ENCODE measurements around the gene EPS8L3.

EPS8L3 gene

DNA sequence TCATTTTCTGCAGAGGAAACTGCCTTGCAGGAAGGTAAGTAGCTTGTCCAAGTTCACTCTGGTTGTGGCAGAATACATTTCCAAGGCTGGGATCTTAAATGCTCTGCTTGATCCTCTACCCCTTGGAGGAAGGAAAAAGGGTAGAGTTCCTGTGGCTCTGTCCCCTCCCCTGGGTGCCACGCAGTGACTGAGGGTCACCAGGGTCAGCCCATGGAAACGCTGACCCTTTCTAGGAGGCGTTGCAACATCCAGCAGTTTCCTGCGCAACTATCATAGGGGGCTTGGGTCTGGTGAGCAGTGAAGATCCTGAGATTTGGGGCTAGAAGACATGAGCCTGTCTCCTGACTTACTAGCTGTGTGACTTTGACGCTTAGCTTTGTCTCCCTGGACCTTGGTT lies 29.4 kb upstream of the EPS8L3 start:
- DNase-seq, result no peak

DNA sequence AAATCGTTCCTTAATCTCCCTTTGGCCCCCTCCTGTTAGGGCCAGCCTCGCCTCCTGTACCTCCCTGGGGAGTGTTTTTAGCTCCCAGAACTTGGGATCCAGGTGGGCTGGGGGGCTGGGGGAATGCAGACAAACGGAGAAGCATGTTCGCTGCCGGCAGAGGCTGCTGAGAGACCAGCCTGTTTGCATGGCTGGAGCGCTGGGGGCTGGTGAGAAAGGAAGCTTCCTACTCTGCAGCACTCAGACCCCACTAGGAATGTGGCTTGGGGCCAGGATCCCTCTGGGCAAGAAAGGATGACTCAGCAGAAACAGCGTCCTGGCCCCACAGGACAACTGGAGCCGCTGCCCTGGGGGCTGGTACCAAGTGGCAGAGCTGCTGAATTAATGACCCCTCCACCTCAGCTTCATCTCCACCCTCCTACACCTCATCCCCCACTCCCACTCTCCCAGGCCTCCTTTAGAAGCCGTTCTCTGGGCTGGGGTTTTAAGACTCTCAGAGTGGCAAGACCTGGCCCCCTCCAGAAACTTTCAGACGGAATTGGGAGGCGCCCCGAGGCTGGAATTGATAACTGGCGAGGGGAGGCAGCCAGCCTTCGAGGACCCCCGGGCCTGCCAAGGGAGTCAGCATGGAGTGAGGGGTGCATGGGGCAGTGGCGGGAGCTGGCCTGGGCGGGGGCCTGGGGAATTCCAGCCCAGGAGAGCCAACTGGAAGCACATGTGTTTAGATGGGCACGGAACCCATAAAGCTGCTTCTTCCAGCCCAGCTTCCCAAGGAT lies 28.5 kb upstream of the EPS8L3 start:
- no peak for DNase-seq

DNA sequence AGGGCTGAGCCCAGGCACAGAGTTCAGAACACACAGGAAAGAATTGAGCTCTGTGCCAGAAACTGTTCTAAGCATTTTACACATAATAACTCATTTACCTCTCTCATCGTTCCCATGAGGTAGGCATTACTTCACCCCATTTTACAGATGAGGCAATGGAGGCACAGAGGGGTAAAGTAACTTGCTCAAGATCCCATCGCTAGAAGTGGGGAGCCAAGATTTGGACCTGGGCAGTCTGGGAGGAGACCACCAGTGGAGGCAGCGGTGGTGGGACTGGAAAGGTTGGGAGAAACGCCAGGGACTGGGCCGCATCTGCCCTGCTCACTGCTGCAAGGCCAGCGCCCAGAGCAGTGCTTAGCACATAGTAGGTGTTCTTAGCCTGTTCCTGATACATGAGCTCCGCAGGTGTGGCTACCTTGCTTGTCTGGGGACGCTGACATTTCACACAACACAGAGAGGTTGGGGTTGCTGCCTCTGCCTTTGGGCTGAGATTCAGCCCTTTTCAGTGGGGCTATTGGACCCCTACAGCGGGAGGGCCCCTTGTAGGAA lies 27.8 kb upstream of the EPS8L3 start:
- DNase-seq, result no peak

DNA sequence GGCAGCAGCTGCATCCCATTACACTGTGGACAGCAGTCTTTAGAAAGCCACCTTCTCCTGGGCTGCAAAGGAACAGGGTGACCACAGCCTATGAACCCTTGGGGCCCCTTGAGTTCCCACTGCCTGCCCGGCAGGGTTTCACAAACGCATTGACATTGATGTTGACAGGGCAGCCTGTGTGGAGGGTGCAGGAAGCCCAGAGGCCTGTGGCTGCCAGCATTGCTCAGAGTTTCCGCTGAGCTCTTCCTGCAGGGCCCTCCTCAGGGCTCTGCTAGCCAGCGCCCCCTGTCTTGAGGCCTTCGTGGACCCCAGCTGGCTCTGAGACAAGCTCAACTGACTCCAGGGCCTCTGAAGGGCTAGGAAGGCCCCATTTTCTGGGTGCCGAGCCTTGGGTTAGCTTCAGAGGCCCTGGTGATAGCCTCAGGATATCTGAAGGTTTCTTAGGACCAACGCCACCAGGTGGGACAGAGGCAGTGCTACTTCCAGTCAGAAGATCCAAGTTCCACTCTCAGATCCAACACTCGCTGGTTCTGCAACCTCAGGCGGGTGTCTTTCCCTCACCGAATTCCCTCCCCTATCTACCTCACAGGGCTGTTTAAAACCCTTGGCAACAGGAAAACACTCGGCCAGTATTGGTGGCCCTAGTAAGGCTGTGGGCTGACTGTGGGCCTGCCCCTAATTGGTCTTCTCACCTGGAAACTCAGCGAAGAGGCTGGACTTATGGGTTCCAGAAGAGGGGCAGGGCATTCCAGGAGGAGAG lies 27.2 kb upstream of the EPS8L3 start:
- peak; percentile 22 for DNase-seq

DNA sequence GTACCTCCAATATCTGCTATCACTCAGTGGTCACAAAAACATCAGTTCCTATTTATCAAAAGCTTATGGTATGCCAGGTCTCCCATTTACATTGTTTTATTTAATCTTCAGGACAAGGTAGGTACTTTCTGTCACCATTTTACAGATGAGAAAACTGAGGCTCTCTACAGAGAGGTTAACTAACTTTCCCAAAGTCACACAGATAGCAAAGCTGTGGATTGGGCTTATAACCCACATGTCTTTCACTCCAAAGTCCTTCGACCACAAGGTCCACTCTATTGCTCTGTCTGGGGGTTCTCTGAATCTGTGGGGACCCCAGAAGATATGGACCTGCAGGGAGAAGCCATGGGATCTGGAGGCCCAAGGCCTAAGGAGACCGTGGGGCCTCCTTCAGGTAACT lies 26.6 kb upstream of the EPS8L3 start:
- no peak for DNase-seq

DNA sequence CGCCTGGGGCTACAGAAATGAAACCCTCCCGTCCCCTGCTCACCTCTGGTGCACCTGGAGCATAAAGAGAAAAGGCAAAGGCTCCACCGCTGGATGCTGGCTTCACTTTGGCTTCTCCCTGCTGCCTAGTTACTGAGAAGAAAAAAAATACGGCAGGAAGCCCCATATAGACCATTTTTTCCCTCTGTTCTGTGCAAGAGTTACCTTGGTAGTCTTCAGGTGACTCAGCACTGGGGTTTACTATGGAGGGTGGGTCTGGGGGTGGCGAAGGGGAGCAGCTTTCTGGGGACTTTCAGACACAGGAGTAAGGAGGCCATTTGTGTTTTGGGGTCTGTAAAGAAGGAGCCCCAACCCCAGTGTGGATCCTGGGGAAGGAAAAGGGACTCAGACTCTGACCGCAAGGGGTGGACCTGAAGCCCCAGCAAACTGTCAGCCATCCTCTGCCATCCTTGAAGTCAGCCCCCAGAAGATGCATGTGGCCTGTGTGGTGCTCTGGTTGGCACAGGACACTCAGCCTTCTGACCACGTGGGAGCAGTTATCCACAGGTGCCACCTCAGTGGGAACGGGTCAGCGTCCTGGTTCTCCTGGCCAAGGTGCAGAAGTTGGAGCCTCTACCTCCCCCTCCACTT lies 25.9 kb upstream of the EPS8L3 start:
- DNase-seq, result no peak

DNA sequence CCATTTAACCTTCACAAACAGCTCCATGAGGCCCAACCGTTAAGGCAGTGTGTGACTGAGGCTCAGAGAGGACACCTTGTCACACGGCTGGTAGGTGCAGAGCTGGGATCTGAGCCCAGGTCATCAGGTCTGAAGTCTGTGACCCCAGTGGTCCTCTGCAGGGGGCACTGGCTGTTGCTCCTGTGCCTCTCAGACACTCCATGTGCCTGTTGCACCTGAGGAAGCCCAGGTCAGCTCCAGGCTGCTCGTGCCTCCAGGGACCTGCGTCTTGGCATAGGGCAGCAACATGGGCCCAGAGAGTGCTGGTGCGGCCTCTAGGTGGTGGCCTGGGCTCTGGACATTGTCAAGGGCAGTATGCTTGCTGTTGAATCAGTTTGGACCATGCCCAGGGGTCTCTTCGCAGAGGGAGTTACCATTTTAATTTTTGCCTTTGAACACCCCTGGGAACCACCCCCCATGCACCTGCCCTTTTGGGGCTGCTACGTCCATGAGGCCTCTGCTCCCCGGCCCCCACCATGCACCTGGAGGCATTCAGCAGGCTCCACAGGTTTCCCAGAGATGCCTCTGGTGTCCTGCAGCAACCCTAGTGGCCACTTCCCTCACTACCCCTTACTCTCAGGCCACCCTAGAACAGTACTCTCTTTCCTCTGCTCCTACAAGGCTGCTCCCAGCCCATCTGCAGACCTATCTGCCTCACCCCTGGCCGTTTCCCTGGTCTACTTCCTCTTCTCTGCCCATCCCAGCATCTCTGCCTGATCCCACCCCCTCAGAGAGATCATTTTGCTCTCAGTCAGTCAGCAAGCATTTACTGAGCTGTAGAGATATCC lies 25.2 kb upstream of the EPS8L3 start:
- DNase-seq, result no peak

DNA sequence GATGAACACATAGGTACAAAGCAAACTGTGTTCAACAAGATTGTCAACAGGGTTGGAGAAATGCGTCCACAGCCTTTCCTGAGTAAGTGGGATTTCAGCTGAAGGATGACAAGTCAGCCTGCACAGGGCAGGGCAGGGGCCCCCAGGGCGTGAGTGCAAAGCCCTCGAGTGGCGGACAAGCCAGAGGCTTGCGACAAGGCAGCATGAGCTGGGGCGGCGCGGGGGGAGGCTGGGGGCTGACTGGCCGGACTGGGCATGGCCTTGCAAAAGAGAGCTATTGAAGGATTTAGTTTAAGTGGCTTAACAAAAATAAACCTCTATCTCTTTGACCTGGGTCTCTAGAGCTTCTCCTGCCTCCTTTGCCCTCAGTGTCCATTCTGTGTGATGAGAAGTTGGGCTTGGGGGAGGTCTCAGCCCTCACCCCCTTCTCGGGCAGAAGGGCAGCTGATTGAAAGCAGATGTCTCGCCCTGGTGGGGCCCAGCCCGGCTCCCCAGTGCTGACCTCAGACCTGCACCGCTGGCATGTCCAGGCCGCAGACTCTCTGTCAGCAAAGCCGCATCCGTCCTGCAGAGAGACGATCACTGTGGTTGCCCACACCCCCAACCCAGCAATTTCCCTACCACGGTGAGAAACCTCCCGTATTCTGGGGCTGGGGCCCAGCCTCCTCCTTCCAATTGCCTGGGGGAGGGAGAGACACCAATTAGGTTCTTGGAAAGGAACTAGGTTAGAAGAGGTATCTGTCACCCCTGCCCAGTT lies 24.3 kb upstream of the EPS8L3 start:
- no peak for DNase-seq

DNA sequence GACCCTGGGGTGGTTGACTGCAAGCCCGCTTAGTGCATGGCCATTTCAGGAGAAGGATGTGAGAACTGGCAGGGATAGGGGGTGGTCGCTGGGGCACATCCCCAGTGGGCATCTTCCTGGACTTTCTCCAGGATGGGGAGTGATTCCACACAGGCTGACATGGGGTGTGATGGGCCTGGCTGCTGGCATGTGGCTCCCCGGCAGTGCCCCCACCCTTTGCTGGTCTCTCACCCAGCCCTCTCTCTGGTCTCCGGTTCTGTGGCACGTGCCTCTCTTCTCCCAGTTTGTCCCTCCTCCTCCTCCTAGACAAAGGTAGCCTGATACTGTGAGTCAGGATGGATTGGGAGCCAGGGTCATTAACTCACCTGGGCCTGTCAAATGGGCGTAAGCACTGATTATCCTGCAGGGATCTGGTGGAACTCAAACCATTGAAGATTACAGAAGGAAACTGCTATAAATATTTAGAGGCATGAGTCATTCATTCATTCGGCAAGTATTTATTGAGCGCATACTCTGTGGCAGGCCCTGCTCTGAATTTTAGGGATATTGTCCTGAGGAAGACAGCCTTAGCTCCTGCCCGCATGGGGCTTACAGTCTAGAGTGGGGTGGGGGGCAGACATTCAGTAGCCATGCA lies 23.6 kb upstream of the EPS8L3 start:
- DNase-seq, result no peak

DNA sequence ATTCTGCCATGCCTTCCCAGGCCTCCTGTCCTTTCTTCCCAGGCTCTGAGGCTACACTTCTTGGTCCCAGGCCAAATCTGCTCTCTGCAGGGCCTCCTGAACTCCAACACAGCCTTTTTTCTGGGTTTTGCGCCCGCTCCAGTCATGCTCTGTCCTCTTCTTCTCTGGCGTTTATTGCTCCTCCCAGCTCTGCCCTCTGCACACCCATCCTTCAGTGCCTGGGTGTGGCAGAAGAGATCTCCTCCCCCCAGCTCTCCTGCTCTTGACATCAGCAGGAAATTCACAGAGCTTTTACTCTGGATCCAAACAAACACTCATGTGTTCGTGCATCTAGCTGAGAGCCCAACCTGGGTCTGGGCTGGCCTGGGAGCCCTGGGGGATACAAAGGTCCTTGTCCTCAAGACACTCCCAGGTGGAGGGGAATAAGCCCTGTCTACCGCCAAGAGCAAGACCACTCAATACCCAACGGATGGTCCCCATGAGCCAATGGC lies 22.9 kb upstream of the EPS8L3 start:
- no peak for DNase-seq

DNA sequence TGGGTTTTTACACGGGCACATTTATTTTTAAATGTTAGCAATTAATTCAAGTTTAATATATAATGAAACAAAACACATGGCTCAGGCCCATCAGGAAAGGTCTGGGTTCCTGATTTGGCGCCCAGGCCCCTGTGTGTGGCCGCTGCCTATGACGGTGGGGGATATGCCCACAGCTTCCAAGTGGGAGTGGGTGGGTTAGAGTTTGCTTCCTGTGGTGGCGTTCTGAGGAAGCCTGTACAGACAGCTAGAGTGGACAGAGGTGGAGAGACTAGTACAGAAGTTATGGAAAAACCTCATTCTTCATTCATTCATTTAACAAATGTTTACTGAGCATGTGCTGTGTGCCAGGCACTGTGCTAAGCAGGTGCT lies 22.4 kb upstream of the EPS8L3 start:
- no peak for DNase-seq

DNA sequence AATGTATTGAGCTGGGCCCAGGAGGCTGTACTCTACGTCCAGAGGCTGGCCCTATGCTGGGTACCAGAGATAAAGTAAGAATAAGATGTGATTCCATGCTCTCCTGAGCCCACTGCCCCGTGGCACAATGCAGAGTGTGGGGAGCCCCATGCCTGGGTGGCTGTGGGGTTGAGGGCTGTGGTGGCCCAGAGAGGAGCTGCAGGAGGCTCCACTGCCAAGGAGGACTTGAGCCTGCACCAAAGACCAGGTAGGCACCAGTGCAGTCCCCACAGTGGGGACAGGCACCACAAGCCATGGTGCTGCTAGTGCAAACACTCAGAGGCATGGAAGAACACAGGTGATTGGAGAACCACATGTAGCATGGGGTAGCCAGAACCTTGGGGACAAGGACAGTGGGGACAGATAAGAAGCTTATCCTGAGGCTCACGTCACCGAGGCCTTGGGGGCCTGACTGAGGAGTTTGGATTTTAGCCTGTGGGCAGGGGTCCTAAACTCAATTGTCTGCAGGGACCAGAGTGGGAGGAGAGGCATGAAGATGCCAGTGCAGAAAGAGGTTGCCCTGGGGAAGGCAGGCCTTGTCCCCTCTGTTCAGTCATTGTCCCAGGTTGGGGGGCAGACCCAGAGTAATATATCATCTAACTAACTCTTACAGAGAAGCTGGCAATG lies 21.9 kb upstream of the EPS8L3 start:
- no peak for DNase-seq

DNA sequence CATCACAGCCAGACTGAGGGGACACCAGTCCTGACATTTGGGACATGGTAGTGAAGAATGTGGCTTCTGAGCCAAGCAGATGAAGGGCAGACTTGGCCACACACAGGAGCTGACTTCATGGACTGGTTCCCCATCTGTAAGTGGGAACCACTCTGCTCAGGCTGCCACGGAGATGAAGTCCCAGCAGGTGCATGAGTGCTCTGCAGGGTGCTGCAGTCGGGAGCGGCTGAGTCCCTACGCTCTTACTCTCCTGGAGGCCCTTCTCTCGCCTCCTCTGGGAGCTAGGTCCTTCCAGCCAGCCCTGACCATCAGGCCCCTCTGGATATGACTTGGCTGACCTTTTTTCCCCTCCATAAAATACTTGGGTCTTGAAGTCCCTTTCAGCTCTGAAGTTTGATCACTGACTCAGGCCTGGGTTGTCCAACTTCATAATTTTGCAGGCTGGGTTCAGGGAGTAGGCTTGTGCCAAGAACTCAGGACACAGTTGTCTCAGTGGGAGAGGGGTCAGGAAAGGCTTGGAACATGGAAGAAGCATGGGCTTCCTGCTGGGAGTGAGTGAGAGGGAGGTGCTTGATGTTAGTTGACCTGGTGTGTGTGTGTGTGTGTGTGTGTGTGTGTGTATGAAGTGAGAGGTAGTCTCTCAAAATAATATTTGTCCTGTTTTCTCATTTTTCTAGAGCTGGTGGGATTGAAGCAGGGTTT lies 21.0 kb upstream of the EPS8L3 start:
- DNase-seq, result no peak

DNA sequence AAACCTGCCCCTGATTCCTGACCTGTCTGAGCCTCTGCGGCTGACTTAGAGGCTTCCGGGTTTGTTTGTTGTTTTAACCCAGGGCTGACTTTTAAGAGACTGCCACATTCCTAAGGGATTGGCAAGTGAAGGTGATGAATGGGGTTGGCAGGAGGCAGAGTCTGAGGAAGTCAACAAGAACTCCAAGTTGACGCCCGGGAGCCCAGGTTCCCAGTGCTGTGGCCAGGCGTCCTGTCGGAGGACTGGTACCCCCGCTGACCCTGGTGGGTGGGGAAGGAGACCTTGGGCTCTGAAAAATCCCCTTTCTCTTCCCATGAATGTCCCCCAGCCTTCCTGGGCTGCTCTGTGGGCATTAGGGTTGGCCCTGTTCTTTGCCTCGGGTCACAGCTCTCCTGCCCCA lies 19.7 kb upstream of the EPS8L3 start:
- DNase-seq, result no peak

DNA sequence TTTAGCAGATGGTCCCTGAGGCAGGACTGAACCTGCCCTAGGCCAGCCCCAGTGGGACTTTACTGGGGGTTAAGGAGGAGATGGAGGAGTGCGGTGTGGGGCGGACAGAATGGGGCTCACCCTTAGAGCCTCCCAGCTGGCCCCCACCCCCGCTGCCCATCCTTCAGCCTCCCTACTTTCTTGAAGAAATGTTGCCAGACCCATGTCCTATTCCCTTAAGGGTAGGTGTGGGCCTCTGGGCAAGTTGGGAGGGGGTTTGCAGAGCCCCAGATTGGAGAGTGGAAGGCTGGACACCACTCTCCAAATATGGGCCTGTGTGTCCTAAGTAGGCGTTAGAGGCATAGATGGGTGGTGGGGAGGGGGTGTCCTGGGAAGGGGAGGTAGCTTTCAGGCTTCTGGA lies 19.2 kb upstream of the EPS8L3 start:
- DNase-seq, result no peak

DNA sequence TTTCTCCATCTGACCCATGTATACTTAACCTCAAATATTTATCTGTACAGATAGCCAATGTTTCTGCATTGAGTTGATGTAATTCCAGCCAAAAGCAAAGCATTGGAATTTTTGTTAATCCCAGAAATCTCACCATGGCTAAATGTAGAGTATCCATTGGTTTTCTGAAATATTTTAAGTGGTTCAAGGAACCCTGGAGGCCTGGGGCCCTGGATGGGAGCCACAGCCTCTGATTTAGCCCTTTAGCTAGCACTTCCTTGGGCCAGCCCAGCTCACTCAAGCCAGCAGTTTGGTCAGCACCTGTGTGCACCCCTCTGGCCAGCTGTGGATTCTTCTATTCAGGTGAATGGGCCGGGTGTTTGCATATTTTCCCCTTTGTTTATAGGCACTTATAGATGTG lies 18.8 kb upstream of the EPS8L3 start:
- DNase-seq, result no peak

DNA sequence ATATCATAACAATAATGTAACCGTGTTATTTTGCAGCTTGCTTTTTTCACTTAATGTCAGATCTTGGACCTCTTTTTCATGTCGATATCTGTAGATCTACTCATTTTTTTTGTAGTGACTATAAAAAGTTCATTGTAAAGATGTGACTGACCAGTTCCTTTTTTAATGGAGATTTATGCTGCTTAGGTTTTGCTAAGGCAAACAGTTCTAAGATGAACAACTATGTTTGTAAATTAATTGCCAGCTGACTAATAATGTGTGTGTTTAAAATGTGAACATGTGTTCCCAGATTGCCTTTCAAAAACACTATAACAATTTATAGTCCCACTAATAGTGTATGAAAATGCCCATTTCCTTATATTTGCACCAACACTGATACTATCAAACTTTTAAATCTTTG lies 18.1 kb upstream of the EPS8L3 start:
- no peak for DNase-seq

DNA sequence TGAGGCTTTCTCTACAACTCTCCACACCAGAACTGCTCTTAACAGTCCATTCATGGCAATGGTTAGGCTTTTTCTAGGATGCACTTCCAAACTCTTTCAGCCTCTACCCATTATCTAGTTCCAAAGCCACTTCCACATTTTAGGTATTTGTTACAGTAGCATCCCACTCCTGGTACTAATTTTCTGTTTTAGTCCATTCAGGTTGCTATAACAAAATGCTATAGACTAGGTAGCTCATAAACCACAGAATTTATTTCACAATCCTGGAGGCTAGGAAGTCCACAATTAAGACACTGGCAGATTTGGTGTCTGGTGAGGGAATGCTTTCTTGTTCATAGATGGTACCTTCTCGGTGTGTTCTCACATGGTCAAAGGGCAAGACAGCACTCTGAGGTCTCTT lies 17.3 kb upstream of the EPS8L3 start:
- DNase-seq, result no peak

DNA sequence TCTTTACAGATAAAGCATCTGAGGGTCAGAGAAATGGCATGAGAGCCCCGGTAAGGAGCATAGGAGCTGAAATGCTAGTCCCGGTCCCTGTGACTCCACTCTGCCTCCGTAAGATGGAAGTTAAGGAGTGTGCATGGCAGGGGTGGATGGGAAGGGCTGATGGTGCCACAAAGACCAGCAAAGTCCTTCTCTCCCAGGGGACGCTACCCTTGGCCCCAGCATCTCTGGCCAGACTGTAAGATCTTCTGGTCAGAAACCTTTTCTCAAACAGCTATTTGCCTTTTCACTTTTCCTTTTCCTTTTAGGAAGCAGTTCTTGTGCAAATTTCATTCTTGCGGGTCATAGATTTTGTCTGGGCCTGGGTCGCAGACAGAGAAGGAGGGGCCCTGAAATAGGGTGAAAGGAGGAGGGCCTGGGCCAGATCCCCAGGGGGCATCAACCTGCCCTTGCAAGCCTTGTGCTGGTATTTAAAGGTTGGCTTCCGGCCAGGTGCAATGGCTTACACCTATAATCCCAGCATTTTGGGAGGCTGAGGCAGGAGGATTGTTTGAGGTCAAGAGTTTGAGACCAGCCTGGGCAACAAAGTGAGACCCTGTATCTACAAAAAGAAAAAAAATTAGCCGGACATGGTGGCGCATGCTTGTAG lies 14.4 kb upstream of the EPS8L3 start:
- DNase-seq, result no peak

DNA sequence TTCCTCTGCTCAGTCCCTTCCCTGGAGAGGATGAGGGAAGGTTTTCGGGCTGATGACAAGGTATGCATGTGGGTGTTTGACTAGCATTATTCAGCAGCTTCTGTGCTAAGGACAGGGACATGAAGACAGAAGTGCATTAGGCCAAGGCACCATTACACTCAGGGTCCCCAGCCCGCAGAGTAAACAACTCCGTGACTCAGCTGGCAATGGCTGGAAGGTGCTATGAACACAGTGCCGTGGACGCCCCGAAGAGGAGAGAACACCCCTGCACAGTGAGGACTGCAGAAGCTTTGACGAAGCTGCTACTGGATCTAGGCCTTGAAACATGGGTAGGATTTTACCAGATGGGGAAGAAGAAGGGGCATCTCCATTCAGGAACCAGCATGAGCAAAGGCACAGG lies 13.7 kb upstream of the EPS8L3 start:
- no peak for DNase-seq
